Motor neuron (in vitro differentiated cells): ENCODE data around the gene GPR132. TPM values are rescaled to one million over a fixed set of nuclear protein-coding genes. Genes with fewer than 3 reads are reported as not detected.
"Not testable (repeated sequence)": the region's sequence is repeated elsewhere in the genome, so short reads cannot be mapped to it uniquely, and the experiment has no call there.

Experiments used
- ATAC-seq, 8 experiments: fragments of 200-7000 bp; cut with Tn5 transposase; replicated peaks in 6 of 8; 2 replicates each; pipeline ENCODE4 v1.8.0; 2021; ENCODE audit warnings: mild to moderate bottlenecking in 8 of 8, moderate library complexity in 8 of 8
- H3K27ac ChIP-seq, 2 donors: fragments of 250-450 bp; sonication (Bioruptor Pico); 2 replicates each; pipeline ENCODE4 v1.9.0; 2021; ENCODE audit warnings: antibody characterized with exemption in 2 of 2, mild to moderate bottlenecking in 2 of 2, moderate library complexity in 1 of 2
- H3K4me1 ChIP-seq, 2 donors: fragments of 250-450 bp; sonication (Bioruptor Pico); replicated peaks in 1 of 2; 2 replicates each; pipeline ENCODE4 v1.6.1; 2021; ENCODE audit warnings: antibody characterized with exemption in 2 of 2, mild to moderate bottlenecking in 2 of 2, moderate library complexity in 1 of 2
- H3K4me3 ChIP-seq, 5 donors: fragments of 250-450 bp; sonication (Bioruptor Pico); 2 replicates each; pipeline ENCODE4 v1.9.0; 2021; ENCODE audit warnings: antibody characterized with exemption in 5 of 5, mild to moderate bottlenecking in 5 of 5, moderate library complexity in 4 of 5
- WGBS, 10 experiments: fragments of 450-650 bp; shearing (Covaris generic); methylation state at CpG; one replicate each; pipeline ENCODE4 v1.0.0; 2022; 5-methylcytosine and 5-hydroxymethylcytosine counted together
- in situ Hi-C, 9 experiments: fragments of 400-800 bp; cut with MboI; loops; one replicate each; pipeline ENCODE4 v1.15.0; 2021; ENCODE audit warnings: low sequenced_read_pairs in 9 of 9, low pct_unique_long_range_greater_than_20kb in 2 of 9; ENCODE audit not compliant: unreplicated experiment in 9 of 9
- total RNA-seq, 8 experiments: library from RNA; unstranded; fragments of 300-600 nt; gene quantifications; 2 replicates each; pipeline versions ENCODE4 v1.2.3 to v1.2.4, GENCODE V29; 2022

Gene GPR132
- total RNA-seq, 8 experiments from 2014 or later, result 0.46 to 0.66 (median 0.48) TPM; not detected in 4

DNA sequence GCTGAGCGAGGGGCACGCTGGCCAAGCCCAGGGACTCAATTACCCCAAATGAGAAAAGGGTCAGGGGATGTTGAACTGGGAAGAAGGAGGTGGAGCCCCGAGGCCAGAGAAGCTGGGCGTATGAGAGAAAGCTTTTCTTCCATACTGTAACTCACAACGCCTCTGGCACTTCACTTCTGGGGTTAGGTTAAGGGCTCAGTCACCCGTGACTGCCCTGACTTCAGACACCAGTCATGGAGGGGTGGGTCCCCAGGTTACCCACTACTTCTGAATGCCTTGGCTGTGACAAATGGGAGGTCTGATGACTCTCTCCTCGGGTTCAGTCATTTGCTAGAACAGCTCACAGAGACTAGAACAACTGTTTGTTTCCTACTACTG is 5.5 kb upstream of the GPR132 start:
- Histone ChIP-seq H3K27ac (no peak overlapping the region), H3K4me1 (peaks cover 0 to 5% of the 10 kb centered on the region in 2 donors), H3K4me3 (no peak overlapping the region)
- in situ Hi-C loops, result no loop called here
- 0 to 80% (median 43%) methylated on average over 1 to 4 of the region's 7 CpGs; no CpG with 5 or more reads in 2 of the 10 experiments for WGBS, 10 experiments
- peak in 2 of 8 experiments; percentile 5 to 17 for ATAC-seq

DNA sequence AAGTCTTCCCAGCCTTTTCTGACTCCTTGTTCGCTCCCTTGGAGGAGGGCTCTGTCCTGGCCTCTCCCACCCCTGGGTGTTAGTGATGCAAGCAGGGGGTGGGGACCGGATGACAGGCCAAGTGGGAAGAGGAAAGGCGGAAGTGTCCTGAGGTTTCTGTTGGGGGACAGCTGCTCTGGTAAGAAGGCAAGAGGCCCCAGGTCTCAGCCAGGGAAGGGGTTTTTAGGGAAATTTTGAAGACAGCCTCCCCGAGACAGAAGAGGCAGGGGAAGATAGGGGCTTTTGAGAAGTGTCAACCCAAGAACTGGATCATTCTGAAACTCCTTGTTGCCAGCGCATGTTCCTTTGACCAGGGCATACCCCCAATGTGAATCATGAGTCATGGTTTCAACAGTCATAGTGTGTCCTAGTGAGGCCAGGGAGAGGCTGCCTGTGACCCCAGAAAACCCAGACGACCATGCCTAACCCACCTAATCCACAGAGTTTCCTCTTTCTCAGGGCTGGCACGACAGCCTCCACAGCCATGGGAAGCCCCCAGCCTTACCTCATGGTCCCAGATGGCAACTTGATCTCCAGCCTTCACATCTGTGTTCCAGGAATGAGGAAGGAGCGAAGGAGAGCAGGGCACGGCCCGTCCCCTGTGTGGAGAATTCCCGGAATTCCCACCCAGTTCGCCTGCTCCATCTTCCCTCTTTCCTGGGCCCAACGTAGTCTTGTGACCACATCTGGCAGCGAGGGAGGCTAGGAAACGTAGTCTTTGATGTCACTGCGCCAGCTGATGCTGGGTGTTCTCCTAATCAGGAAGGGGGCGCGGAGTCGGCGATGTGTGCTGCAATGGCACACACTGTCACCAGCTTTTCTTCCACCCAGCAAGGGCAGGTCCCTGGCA is 4.9 kb upstream of the GPR132 start:
- Histone ChIP-seq H3K4me3 (no peak overlapping the region), H3K27ac (no peak overlapping the region), H3K4me1 (peaks cover 0 to 1% of the 10 kb centered on the region in 2 donors)
- ATAC-seq, result peak in 3 of 8 experiments; percentile 26 to 56 (median 49)
- 17 to 83% (median 60%) methylated on average over 1 to 6 of the region's 20 CpGs; no CpG with 5 or more reads in 3 of the 10 experiments for WGBS, 10 experiments
- in situ Hi-C loops, result no loop called here

DNA sequence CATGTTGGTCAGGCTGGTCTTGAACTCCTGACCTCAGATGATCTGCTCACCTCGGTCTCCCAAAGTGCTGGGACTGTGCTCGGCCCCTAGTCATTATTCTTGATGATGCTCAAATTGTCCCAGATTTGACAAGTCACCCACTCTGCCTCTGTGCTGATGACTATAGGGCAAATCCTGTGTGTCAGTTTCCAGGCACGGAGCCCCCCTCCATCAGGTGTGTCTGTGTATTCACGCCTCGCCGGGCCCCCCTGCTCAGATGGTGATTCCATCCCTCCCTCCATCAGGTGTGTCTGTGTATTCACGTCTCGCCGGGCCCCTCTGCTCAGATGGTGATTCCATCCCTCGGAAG is 4.3 kb upstream of the GPR132 start:
- Histone ChIP-seq H3K4me3 (no peak overlapping the region), H3K27ac (no peak overlapping the region), H3K4me1 (peaks cover 0 to 7% of the 10 kb centered on the region in 2 donors)
- in situ Hi-C loops, result no loop called here
- WGBS, 10 experiments, result 80 to 100% (median 80%) methylated on average over 1 to 2 of the region's 10 CpGs; no CpG with 5 or more reads in 7 of the 10 experiments
- no peak for ATAC-seq

DNA sequence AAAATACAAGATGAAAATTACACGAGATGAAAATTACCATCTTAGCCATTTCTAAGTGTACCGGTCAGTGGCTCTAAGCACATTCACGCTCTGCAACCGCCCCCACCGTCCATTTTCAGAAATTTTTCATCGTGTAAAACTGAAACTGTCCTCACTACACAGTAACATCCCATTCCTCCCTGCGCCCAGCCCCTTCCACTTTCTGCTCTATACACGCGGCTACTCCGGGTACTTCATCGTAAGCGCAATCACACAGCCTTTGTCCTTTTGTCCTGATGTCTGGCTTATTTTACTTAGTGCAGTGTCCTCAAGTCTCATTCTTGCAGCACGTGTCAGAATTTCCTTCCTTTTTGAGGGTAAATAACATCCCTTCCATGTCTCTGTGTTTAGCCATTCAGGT is 3.6 kb upstream of the GPR132 start:
- ATAC-seq, result no peak
- whole genome bisulfite sequencing, 10 experiments, result 60 to 94% (median 78%) methylated on average over 2 to 13 of the region's 13 CpGs
- H3K27ac ChIP-seq, result no peak overlapping the region
- peaks cover 0 to 7% of the 10 kb centered on the region in 2 donors for H3K4me1 ChIP-seq
- no peak overlapping the region for H3K4me3 ChIP-seq
- in situ Hi-C loops, result no loop called here

DNA sequence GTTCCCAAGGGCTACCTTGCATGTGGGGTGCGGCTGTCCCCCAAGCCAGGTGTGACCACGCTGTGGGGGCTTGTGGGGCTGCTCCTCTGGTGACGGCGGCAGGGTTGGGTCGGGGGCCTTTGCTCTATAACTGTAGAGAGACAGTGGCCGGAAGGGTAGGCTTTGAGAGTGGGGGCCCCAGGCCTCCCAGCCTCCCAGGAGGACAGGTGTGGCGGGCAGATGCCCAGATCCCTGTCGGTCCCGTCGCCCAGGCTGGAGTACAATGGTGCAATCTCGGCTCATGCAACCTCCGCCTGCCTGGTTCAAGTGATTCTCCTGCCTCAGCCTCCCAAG is 2.7 kb upstream of the GPR132 start:
- no peak overlapping the region for H3K4me3 ChIP-seq
- 81 to 100% (median 94%) methylated on average over 3 to 6 of the region's 12 CpGs; no CpG with 5 or more reads in 6 of the 10 experiments for WGBS, 10 experiments
- in situ Hi-C loops, result no loop called here
- ATAC-seq, result no peak
- H3K4me1 ChIP-seq, result peaks cover 0 to 7% of the 10 kb centered on the region in 2 donors
- H3K27ac ChIP-seq, result no peak overlapping the region

DNA sequence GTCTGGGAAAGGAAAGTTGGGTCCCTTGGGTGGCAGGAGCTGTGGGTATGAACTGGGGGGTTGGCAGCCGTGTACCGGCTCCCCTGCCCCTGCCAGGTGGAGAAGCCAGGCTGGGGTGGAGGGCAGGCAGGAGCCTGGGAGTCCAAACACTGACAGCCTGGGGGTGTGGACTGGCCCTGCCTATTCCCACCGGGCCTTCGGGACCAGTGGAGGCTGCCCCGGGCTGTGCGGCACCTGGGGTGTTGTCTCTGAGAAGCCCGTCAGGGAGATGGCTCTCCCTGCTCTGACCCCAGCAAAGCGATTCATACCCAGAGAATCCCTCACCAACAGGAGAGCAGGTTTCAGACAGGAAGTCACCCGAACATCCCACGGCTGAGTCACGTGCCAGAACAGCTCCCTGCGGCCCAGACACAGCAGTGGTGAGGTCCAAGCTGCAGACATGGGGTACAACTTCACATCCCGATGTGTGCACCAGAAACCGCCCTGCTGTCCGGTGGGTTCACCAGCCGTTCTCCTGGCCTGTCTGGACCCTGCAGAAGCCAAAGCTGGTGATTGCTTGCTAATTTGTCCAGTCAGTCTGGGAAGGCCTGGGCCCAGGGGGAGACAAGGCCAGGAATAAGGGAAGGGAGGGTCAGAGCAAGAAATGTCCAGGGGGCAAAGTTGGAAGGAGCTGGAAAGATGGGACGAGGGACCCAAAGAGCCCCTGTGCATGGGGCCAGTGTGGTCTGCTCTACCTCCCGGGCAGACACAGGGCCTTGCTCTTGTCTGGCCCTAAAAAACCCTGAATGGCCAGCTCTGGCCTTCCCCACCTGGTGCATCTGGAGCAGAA is 2.1 kb upstream of the GPR132 start:
- 55 to 85% (median 73%) methylated on average over 2 to 6 of the region's 18 CpGs; no CpG with 5 or more reads in 5 of the 10 experiments for WGBS, 10 experiments
- ATAC-seq, result no peak
- no peak overlapping the region for H3K4me3 ChIP-seq
- H3K4me1 ChIP-seq, result peaks cover 0 to 7% of the 10 kb centered on the region in 2 donors
- in situ Hi-C loops, result no loop called here
- H3K27ac ChIP-seq, result no peak overlapping the region

DNA sequence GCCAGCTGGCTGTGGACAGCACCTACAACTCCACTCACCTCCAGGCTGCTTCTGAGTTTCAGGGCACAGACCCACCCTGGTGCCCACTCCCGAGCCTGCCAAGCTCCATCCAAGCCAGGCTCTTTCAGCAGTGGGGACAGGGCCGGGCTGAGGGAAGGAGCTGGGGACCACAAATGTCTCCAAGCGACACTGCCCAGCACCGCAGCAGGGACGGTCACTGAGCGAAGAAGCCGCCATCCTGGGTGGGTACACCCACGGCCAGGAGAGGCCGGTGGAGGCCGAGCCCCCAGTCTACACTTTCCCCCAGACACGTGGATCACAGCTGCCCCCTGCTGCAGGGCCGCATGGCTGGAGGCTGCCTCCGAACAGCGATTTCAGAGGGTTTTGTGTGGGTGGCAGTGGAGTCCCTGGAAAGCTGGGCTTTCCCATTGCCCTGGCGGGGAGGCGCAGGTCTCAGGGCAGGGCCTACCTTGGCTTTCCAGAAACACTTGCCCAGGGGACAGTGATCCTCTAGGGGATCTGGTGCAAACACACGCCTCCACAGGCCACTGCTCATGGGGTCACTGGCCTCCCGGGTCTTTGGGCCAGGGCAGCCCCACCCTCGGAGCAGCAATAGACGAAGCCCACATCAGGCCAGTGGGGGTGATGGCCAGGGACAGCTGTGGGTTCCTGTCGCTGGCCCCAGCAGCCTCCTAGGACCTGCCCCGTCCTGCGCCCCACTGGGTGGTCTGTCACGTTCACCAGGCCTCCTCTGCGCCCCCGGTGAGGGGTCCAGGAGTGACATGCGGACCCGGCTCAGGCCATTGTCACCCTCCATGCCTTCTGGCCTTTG is 1.2 kb upstream of the GPR132 start:
- Histone ChIP-seq H3K4me3 (no peak overlapping the region), H3K27ac (no peak overlapping the region), H3K4me1 (peaks cover 0 to 7% of the 10 kb centered on the region in 2 donors)
- no peak for ATAC-seq
- in situ Hi-C loops, result no loop called here
- 69 to 100% (median 94%) methylated on average over 1 to 7 of the region's 28 CpGs; no CpG with 5 or more reads in 7 of the 10 experiments for WGBS, 10 experiments

DNA sequence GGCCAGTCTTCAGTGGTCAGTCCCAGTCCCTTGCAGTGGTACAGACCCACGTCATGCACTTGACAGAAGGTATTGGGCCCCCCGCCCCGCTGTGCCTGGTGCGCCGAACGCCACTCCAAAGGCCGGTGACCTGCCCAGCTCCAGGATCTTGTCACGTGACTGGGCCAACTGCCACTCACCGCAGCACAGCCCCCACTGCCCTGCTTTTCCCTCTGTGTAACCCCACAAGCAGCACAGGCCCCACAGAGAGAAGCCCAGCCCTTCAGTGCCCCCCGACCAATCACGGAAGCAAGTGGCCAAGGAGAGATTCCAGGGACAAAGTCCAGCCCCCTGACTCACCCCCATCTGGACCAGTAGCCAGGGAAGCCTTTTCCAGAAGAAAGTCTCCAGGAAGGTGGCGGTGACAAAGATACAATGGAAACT is 498 bp downstream of the GPR132 start:
- Histone ChIP-seq H3K4me1 (peaks cover 0 to 14% of the 10 kb centered on the region in 2 donors), H3K4me3 (no peak overlapping the region), H3K27ac (no peak overlapping the region)
- WGBS, 10 experiments, result 40 to 100% (median 92%) methylated on average over 1 to 2 of the region's 12 CpGs; no CpG with 5 or more reads in 5 of the 10 experiments
- peak in 4 of 8 experiments; percentile 31 to 66 (median 53) for ATAC-seq
- in situ Hi-C loops, result no loop called here

DNA sequence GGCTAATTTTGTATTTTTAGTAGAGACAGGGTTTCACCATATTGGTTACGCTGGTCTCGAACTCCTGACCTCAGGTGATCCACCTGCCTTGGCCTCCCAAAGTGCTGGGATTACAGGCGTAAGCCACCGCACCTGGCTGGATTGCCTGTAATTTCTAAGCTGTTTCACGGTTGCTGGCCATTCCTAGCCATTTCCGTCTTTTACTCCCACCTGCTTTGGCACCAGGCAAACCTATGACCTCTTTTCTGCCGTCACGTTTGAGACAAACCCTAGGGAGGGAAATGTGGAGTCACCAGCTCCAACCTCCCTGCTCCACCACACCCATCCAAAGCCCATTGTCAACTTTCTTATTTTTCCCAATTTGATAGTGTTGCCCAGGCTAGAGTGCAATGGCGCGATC is 1.2 kb downstream of the GPR132 start:
- Histone ChIP-seq H3K4me1 (peaks cover 0 to 14% of the 10 kb centered on the region in 2 donors), H3K27ac (no peak overlapping the region), H3K4me3 (no peak overlapping the region)
- 93 to 100% (median 98%) methylated on average over 1 to 8 of the region's 10 CpGs; no CpG with 5 or more reads in 5 of the 10 experiments for WGBS, 10 experiments
- in situ Hi-C loops, result no loop called here
- ATAC-seq, result no peak

DNA sequence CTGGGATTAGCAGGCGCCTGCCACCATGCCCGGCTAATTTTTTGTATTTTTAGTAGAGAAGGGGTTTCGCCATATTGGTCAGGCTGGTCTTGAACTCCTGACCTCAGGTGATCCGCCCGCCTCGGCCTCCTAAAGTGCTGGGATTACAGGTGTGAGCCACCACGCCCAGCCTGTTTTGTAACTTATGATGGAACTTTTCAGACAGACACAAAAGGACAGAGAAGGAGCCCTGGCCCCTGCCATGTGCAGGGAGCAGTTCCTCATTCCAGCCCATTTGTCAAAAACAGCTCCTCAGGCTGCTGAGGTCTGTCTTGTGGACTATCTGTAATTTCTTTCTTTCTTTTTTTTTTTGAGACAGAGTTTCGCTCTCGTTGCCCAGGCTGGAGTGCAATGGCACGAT is 1.7 kb downstream of the GPR132 start:
- H3K4me3 ChIP-seq, in situ Hi-C loops, ATAC-seq, H3K27ac ChIP-seq: not testable (repeated sequence)
- WGBS, 10 experiments, result 40 to 100% (median 89%) methylated on average over 2 to 7 of the region's 10 CpGs; no CpG with 5 or more reads in 3 of the 10 experiments
- H3K4me1 ChIP-seq, result peaks cover 0 to 14% of the 10 kb centered on the region in 2 donors

DNA sequence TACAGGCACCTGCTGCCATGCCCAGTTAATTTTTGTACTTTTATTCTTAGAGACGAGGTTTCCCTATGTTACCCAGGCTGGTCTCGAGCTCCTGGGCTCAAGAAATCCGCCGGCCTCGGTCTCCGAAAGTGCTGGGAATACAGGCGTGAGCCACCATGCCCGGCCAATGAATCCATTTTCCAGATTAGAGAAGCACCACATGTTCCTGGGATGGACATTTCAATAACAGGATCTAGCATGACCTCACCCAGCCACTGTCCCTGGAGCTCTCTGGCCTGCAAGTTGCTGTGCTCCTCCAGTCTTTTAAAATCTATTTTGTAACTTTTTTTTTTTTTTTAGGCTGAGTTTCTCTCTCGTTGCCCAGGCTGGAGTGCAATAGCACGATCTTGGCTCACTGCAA is 2.2 kb downstream of the GPR132 start:
- Histone ChIP-seq H3K4me3 (no peak overlapping the region), H3K27ac (no peak overlapping the region), H3K4me1 (peaks cover 0 to 14% of the 10 kb centered on the region in 2 donors)
- 50 to 96% (median 85%) methylated on average over 2 to 10 of the region's 10 CpGs; no CpG with 5 or more reads in 2 of the 10 experiments for WGBS, 10 experiments
- no peak for ATAC-seq
- in situ Hi-C loops, result no loop called here

DNA sequence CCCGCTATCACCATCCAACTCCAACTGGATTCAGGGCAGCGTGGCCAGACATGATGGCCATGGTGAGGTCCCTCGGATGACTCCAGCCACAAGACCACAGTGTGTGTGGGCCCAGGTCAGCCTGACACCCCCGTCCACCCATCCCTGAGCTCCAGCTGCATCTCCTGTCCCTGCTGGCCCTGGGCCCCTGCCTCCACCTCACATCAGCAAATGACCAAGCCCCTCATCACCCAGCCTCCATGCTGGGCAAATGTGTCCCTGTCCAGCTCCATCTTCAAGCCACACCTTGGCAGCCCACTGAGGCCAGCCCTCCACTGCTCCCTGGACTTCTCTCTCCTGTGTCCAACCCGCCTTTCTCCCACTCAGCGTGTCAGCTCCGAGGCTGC is 3.2 kb downstream of the GPR132 start:
- no peak for ATAC-seq
- Histone ChIP-seq H3K4me3 (no peak overlapping the region), H3K27ac (no peak overlapping the region), H3K4me1 (peaks cover 0 to 14% of the 10 kb centered on the region in 2 donors)
- in situ Hi-C loops, result no loop called here
- WGBS, 10 experiments, result 75 to 94% (median 83%) methylated on average over 1 to 3 of the region's 7 CpGs; no CpG with 5 or more reads in 3 of the 10 experiments
